GM12878 (cell line): ENCODE measurements around the gene MYOM1. TPM values are rescaled to one million over a fixed set of nuclear protein-coding genes. Genes with fewer than 3 reads are reported as not detected.

Experiments used
- ATAC-seq: fragments of 200-7000 bp; cut with Tn5 transposase; 3 replicates; pipeline ENCODE4 v1.9.1; 2020; ENCODE audit warnings: mild to moderate bottlenecking, moderate library complexity
- BruUV-seq: library from RNA; stranded (reverse); fragments of 400-500 nt; replicated peaks from 2 replicates; lab custom pipeline; 2021; lab: Mats Ljungman, UMichigan
- CTCF ChIA-PET: fragments of 300-600 bp; sonication (Branson Sonifier 250); formaldehyde crosslinking; extraction: SDS; loops from one replicate; lab custom pipeline; 2021; ENCODE audit warnings: inconsistent platforms; lab: Yijun Ruan, JAX
- POLR2A ChIA-PET: fragments of 350-600 bp; formaldehyde crosslinking; extraction: SDS; loops from one replicate; lab custom pipeline; 2021; ENCODE audit warnings: inconsistent platforms; lab: Charles Lee
- RAD21 ChIA-PET: fragments of 300-600 bp; sonication (Branson Sonifier 250); formaldehyde crosslinking; loops from one replicate; lab custom pipeline; 2023; ENCODE audit warnings: antibody characterized with exemption; ENCODE audit not compliant: unreplicated experiment; lab: Charles Lee
- SMC1A ChIA-PET: fragments of 300-600 bp; sonication (Branson Sonifier 250); formaldehyde crosslinking; loops from one replicate; lab custom pipeline; 2023; ENCODE audit not compliant: unreplicated experiment, uncharacterized antibody; lab: Charles Lee
- DNase-seq: peaks from one replicate; pipeline ENCODE4 v3.0.0-alpha.2; 2011; ENCODE audit warnings: low read depth, low spot score
- FAIRE-seq: peaks from 3 replicates; lab custom pipeline; 2011; peaks lifted over from hg19 to GRCh38; lab: Jason Lieb, UNC
- H2AFZ ChIP-seq: 2 replicates; pipeline ENCODE4 v1.6.0; 2011; ENCODE audit warnings: low read depth, low read length, control low read depth; ENCODE audit not compliant: control insufficient read depth
- H3K27ac ChIP-seq: 2 replicates; pipeline ENCODE4 v1.5.1; 2011; ENCODE audit warnings: control low read depth; ENCODE audit not compliant: control insufficient read depth, insufficient read depth
- H3K27me3 ChIP-seq, 2 experiments: replicated peaks in 1 of 2; 2 replicates each; pipeline versions ENCODE4 v1.6.0 to v1.6.1; 2011; ENCODE audit warnings: low read length in 1 of 2; ENCODE audit not compliant: control insufficient read depth in 2 of 2, insufficient read depth in 2 of 2
- H3K36me3 ChIP-seq, 2 experiments: 2 replicates each; pipeline ENCODE4 v1.5.1; 2011; ENCODE audit warnings: low read length in 1 of 2; ENCODE audit not compliant: control insufficient read depth in 2 of 2, insufficient read depth in 2 of 2
- H3K4me1 ChIP-seq: 2 replicates; pipeline ENCODE4 v1.6.1; 2011; ENCODE audit warnings: mild to moderate bottlenecking, low read length, moderate library complexity, mixed read lengths; ENCODE audit not compliant: control insufficient read depth, insufficient read depth
- H3K4me2 ChIP-seq: 2 replicates; pipeline ENCODE4 v1.6.0; 2011; ENCODE audit warnings: control low read depth; ENCODE audit not compliant: control insufficient read depth, insufficient read depth
- H3K4me3 ChIP-seq: fragments of 200-600 bp; sonication (generic); 2 replicates; pipeline ENCODE4 v1.5.1; 2016
- H3K79me2 ChIP-seq: 2 replicates; pipeline ENCODE4 v1.6.0; 2011; ENCODE audit warnings: low read length; ENCODE audit not compliant: control insufficient read depth, insufficient read depth
- H3K9ac ChIP-seq: 2 replicates; pipeline ENCODE4 v1.8.0; 2011; ENCODE audit warnings: low read length, control low read depth, mixed read lengths; ENCODE audit not compliant: control insufficient read depth, insufficient read depth
- H3K9me3 ChIP-seq: replicated peaks from 3 replicates; pipeline ENCODE4 v1.5.1; 2011; ENCODE audit warnings: mild to moderate bottlenecking, low read length; ENCODE audit not compliant: control insufficient read depth, insufficient read depth
- H4K20me1 ChIP-seq: 2 replicates; pipeline ENCODE4 v1.6.0; 2011; ENCODE audit not compliant: control insufficient read depth, insufficient read depth
- ATF2 ChIP-seq: IDR thresholded peaks from 2 replicates; pipeline ENCODE4 v1.6.1; 2012; ENCODE audit warnings: low read length, inconsistent platforms
- ATF3 ChIP-seq: IDR thresholded peaks from 2 replicates; pipeline ENCODE4 v1.6.1; 2011; ENCODE audit warnings: low read depth, mild to moderate bottlenecking, low read length, moderate library complexity, borderline replicate concordance; ENCODE audit errors: extremely low read depth
- BCL11A ChIP-seq: IDR thresholded peaks from 2 replicates; pipeline ENCODE4 v1.6.1; 2011; ENCODE audit warnings: low read depth, low read length
- ELK1 ChIP-seq: IDR thresholded peaks from 2 replicates; pipeline ENCODE4 v1.6.1; 2012; ENCODE audit warnings: low read depth, low read length, improper control_type of control experiment
- FOS ChIP-seq: IDR thresholded peaks from 3 replicates; pipeline ENCODE4 v1.6.1; 2011; ENCODE audit warnings: borderline replicate concordance; ENCODE audit not compliant: insufficient read length; ENCODE audit errors: extremely low read depth
- GABPA ChIP-seq: IDR thresholded peaks from 2 replicates; pipeline ENCODE4 v1.6.1; 2014; ENCODE audit warnings: antibody characterized with exemption, low read depth, mild to moderate bottlenecking, inconsistent platforms
- IKZF1 ChIP-seq: fragments of 450-650 bp; conservative IDR thresholded peaks from 2 replicates; pipeline ENCODE4 v1.6.1; 2017; ENCODE audit warnings: antibody characterized with exemption, mild to moderate bottlenecking
- IRF5 ChIP-seq: fragments of 450-650 bp; IDR thresholded peaks from 2 replicates; pipeline ENCODE4 v1.6.1; 2017; ENCODE audit warnings: borderline replicate concordance
- JUND ChIP-seq: IDR thresholded peaks from 2 replicates; pipeline ENCODE4 v1.6.1; 2012; ENCODE audit warnings: low read depth, mild to moderate bottlenecking, low read length, improper control_type of control experiment, moderate library complexity
- LARP7 ChIP-seq: fragments of 450-650 bp; IDR thresholded peaks from 2 replicates; pipeline ENCODE4 v1.6.1; 2017; ENCODE audit warnings: mild to moderate bottlenecking
- MAX ChIP-seq: IDR thresholded peaks from 2 replicates; pipeline ENCODE4 v1.6.1; 2012; ENCODE audit warnings: low read depth, low read length, improper control_type of control experiment
- NFYA ChIP-seq: IDR thresholded peaks from 2 replicates; pipeline ENCODE4 v1.6.1; 2011; ENCODE audit warnings: low read depth, mild to moderate bottlenecking, low read length, improper control_type of control experiment, borderline replicate concordance
- NR2C1 ChIP-seq: fragments of 450-650 bp; IDR thresholded peaks from 2 replicates; pipeline ENCODE4 v1.6.1; 2017; ENCODE audit warnings: antibody characterized with exemption, mild to moderate bottlenecking, moderate library complexity
- PBX3 ChIP-seq: IDR thresholded peaks from 2 replicates; pipeline ENCODE4 v1.6.1; 2011; ENCODE audit warnings: mild to moderate bottlenecking, low read depth, low read length, moderate library complexity; ENCODE audit not compliant: insufficient replicate concordance
- SIX5 ChIP-seq: IDR thresholded peaks from 2 replicates; pipeline ENCODE4 v1.6.1; 2011; ENCODE audit warnings: mild to moderate bottlenecking, low read depth, low read length, moderate library complexity; ENCODE audit not compliant: severe bottlenecking
- TCF7 ChIP-seq: IDR thresholded peaks from 2 replicates; pipeline ENCODE4 v1.6.1; 2014; ENCODE audit warnings: antibody characterized with exemption, borderline replicate concordance
- ZNF24 ChIP-seq: fragments of 450-650 bp; IDR thresholded peaks from 2 replicates; pipeline ENCODE4 v1.6.1; 2017; ENCODE audit warnings: antibody characterized with exemption, mild to moderate bottlenecking
- WGBS: methylation state at CpG from one replicate; pipeline ENCODE4 v1.1.6; 2016; ENCODE audit warnings: low lambda C conversion rate; ENCODE audit not compliant: insufficient replicate concordance, insufficient coverage; ENCODE audit errors: missing lambda C conversion rate; 5-methylcytosine and 5-hydroxymethylcytosine counted together
- in situ Hi-C: fragments of 300-500 bp; cut with MboI; formaldehyde crosslinking; loops from 9 replicates; pipeline ENCODE4 v1.14.3; 2018; ENCODE audit warnings: mixed read lengths
- intact Hi-C: fragments of 100-400 bp; cut with micrococcal nuclease; formaldehyde crosslinking; loops from one replicate; pipeline ENCODE4 v1.14.2; 2022; ENCODE audit not compliant: unreplicated experiment
- polyA plus RNA-seq, 11 experiments: library from polyadenylated mRNA; depleted of rRNA in 4 of 11; unstranded in 6 of 11; stranded (reverse) in 5 of 11; fragments of >200 nt; fragmentation: Nextera tagmentation in 4 of 11; fragmentation: Illumina TruSeq in 1 of 11; extraction: Ambion mirVana in 4 of 11; extraction: Trizol in 1 of 11; gene quantifications; 1 replicate in 1 of 11; 2 replicates in 10 of 11; pipeline versions ENCODE4 v1.2.1 to v1.2.3, GENCODE V29; 2011 to 2016; ENCODE audit warnings: inconsistent platforms in 2 of 11, missing spikeins in 2 of 11, low read depth in 1 of 11
- total RNA-seq, 4 experiments: library from RNA; depleted of rRNA in 3 of 4; stranded (reverse); fragments of >200 nt in 3 of 4; fragmentation: Illumina TruSeq in 1 of 4; extraction: Trizol in 1 of 4; gene quantifications; 2 replicates each; pipeline versions ENCODE4 v1.2.1 to v1.2.3, GENCODE V29; 2013 to 2021

Gene MYOM1
- total and polyA plus RNA-seq, 10 of the 15 experiments (the other 5 are each of a cell fraction or from before 2014, with no cell fraction given), result 0.06 to 1.0 (median 0.57) TPM

GRCh38 chr18:3071676-3072075 lies 148.1 kb downstream of the MYOM1 start (continued):
- TF ChIP-seq IKZF1 (no peak), TCF7 (no peak), LARP7 (no peak)

- DNase-seq (no peak), FAIRE-seq (no peak), ATAC-seq (no peak)
- no peak overlapping the region for H3K4me2 ChIP-seq
- no peak overlapping the region for H3K4me3 ChIP-seq
- no peaks in the 10 kb centered on the region for H3K27me3 ChIP-seq
- WGBS, result 58% methylated on average over 5 of the region's 5 CpGs
- no peaks in the 10 kb centered on the region for H3K79me2 ChIP-seq
- no peaks in the 10 kb centered on the region for H4K20me1 ChIP-seq
- H2AFZ ChIP-seq, result no peak overlapping the region
- in situ Hi-C loops (loop anchor here (5.0 kb wide), 1 partner anchor 138 kb away; no protein-coding TSS in a partner anchor), intact Hi-C loops (no loop called here)
- H3K9me3 ChIP-seq, result no peaks in the 10 kb centered on the region
- ChIA-PET RAD21 (no interaction called here), CTCF (no interaction called here), POLR2A (interaction anchor here (0.5 kb wide), 1 partner anchor 20 kb away, joined by 3 read pairs; no protein-coding TSS in a partner anchor), SMC1A (no interaction called here)
- no TSS peak for BruUV-seq
- no peaks in the 10 kb centered on the region for H3K36me3 ChIP-seq
- no peak overlapping the region for H3K27ac ChIP-seq
- H3K9ac ChIP-seq, result no peak overlapping the region
- no peaks in the 10 kb centered on the region for H3K4me1 ChIP-seq
- TF ChIP-seq ZNF24, result no peak
- no peak for TF ChIP-seq ATF2
- TF ChIP-seq FOS, result no peak
- no peak for TF ChIP-seq ELK1
- TF ChIP-seq JUND, result no peak
- no peak for TF ChIP-seq IRF5
- TF ChIP-seq BCL11A, result no peak
- no peak for TF ChIP-seq LARP7
- TF ChIP-seq SIX5, result no peak
- no peak for TF ChIP-seq MAX
- TF ChIP-seq NFYA, result no peak
- TF ChIP-seq PBX3, result no peak
- no peak for TF ChIP-seq GABPA
- no peak for TF ChIP-seq NR2C1
- no peak for TF ChIP-seq ATF3
Observed at GRCh38 chr18:3069671-3070433, 149.9 kb downstream of the MYOM1 start.
